ENCODE measurements around the gene MYLIP.

GRCh38 chr6:16106991-16107787, 21.7 kb upstream of the MYLIP start:
- TF ChIP-seq CTCF (conservative IDR thresholded peaks at IDR 0.05; ENCODE audit: low read length) (no peak), EZH2phosphoT487 (IDR thresholded peaks at IDR 0.05; ENCODE audit: borderline replicate concordance) (no peak)

Measured in Loucy (cell line).